ENCODE results near the gene ARPP19.

ARPP19 gene

DNA sequence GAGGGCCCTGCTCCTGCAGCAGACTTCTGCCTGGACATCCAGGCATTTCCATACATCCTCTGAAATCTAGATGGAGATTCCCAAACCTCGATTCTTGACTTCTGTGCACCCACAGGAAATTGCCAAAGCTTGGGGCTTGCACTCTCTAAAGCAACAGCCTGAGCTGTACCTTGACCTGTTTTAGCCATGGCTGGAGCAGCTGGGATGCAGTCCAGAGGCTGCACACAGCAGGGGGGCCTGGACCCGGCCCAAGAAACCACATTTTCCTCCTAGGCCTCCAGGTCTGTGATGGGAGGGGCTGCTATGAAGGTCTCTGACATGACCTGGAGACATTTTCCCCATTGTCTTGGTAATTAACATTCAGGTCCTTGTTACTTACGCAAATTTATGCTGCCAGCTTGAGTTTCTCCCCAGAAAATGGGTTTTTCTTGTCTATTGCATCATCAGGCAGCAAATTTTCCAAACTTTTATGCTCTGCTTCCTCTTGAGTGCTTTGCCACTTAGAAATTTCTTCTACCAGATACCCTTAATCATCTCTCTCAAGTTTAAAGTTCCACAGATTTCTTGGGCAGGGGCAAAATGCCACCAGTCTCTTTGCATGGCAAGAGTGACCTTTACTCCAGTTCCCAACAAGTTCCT is 28.3 kb downstream of the ARPP19 start:
- H3K36me3 ChIP-seq = no peaks in the 10 kb centered on the region
- H3K4me1 ChIP-seq = no peaks in the 10 kb centered on the region
- intact Hi-C loops (cut with DNase I; ENCODE audit: low total_unique reads) = no loop called here
- TF ChIP-seq, protein P1, sequence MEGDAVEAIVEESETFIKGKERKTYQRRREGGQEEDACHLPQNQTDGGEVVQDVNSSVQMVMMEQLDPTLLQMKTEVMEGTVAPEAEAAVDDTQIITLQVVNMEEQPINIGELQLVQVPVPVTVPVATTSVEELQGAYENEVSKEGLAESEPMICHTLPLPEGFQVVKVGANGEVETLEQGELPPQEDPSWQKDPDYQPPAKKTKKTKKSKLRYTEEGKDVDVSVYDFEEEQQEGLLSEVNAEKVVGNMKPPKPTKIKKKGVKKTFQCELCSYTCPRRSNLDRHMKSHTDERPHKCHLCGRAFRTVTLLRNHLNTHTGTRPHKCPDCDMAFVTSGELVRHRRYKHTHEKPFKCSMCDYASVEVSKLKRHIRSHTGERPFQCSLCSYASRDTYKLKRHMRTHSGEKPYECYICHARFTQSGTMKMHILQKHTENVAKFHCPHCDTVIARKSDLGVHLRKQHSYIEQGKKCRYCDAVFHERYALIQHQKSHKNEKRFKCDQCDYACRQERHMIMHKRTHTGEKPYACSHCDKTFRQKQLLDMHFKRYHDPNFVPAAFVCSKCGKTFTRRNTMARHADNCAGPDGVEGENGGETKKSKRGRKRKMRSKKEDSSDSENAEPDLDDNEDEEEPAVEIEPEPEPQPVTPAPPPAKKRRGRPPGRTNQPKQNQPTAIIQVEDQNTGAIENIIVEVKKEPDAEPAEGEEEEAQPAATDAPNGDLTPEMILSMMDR (IDR thresholded peaks at IDR 0.05) = no peak
- no peak for DNase-seq
- no peaks in the 10 kb centered on the region for H3K27me3 ChIP-seq
- H3K9me3 ChIP-seq = no peaks in the 10 kb centered on the region
- H3K4me3 ChIP-seq = no peak overlapping the region
- no peak overlapping the region for H3K27ac ChIP-seq

DNA sequence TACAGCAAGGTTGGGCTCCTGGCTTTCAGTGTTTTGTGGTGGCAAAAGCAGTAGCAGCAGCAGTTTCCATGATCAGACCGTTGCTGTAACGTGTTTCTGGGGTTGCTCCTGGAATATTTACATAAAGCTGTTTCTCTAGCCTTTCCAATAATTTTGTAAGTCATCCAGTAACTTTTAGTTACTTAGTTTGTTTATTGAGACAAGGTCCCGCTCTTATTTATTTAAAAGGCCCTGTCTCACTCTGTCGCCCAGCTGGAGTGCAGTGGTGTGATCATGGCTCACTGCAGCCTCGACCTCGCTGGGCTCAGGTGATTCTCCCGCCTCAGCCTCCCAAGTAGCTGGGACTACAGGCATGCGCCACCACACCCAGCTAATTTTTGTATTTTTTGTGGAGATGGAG is 31.4 kb downstream of the ARPP19 start:
- Histone ChIP-seq H3K4me1 (no peaks in the 10 kb centered on the region), H3K27me3 (peaks cover 0 to 5% of the 10 kb centered on the region in 2 donors), H3K4me3 (no peak overlapping the region), H3K9me3 (no peaks in the 10 kb centered on the region), H3K36me3 (no peaks in the 10 kb centered on the region), H3K27ac (no peak overlapping the region)
- intact Hi-C loops (cut with DNase I; ENCODE audit: low total_unique reads) = no loop called here
- TF ChIP-seq, protein P1 (IDR thresholded peaks at IDR 0.05) = no peak
- no peak for DNase-seq

DNA sequence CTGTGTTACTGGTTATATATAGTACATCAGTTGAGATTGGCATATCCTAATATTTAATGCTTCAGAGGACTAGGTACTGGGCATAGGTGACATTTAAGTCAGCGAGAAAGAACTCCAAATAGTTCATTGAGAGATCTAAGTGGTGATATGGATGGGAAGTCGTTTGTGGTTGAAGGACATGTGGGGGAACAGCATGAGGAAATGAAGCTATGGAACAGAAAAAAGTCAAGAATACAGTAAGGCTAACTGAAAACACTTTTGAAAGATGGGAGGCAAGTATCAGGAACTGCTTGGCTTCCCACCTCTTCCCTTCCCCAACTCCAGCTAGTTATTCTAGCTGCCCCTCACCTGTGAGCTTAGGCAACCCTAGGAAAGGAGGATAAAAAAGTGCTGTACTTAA is 36.4 kb downstream of the ARPP19 start:
- Histone ChIP-seq H3K27me3 (peaks cover 0 to 5% of the 10 kb centered on the region in 2 donors), H3K36me3 (no peaks in the 10 kb centered on the region), H3K4me1 (peaks cover 0 to 21% (median 12%) of the 10 kb centered on the region in 4 donors), H3K27ac (no peak overlapping the region), H3K4me3 (no peak overlapping the region), H3K9me3 (no peaks in the 10 kb centered on the region)
- DNase-seq = no peak
- intact Hi-C loops (cut with DNase I; ENCODE audit: low total_unique reads) = no loop called here
- TF ChIP-seq, protein P1 (IDR thresholded peaks at IDR 0.05) = no peak

DNA sequence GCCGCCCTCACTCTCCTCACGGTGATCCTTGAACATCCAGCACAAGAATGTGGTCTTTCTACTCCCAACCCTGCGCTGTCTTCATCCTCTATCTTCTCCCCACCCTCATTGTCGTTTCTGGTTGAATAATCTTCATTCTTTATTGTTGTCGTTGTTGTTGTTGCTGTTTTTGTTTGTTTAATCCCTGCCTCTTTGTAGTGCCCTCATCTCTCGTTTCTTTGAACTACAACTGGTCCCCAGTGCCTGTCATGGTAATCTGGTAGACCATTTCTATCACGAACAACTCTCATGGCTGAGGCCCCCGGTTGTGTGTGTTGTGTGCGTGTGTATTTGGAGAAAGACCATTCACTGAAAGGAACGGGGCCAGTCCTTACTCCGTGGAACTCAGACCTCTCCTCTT is 38.9 kb downstream of the ARPP19 start:
- Histone ChIP-seq H3K36me3 (no peaks in the 10 kb centered on the region), H3K27me3 (peaks cover 0 to under 1% of the 10 kb centered on the region in 2 donors), H3K9me3 (no peaks in the 10 kb centered on the region), H3K4me3 (peak overlapping the region; percentile 71 to 87), H3K4me1 (peaks cover 0 to 22% (median 13%) of the 10 kb centered on the region in 4 donors), H3K27ac (peak overlapping the region in 1 of 2 donors; percentile 83)
- TF ChIP-seq, protein P1 (IDR thresholded peaks at IDR 0.05) = no peak
- intact Hi-C loops (cut with DNase I; ENCODE audit: low total_unique reads) = loop anchor here (2.0 kb wide), 1 partner anchor 39 kb away; the partner anchor contains the start of gene ARPP19
- no peak for DNase-seq

DNA sequence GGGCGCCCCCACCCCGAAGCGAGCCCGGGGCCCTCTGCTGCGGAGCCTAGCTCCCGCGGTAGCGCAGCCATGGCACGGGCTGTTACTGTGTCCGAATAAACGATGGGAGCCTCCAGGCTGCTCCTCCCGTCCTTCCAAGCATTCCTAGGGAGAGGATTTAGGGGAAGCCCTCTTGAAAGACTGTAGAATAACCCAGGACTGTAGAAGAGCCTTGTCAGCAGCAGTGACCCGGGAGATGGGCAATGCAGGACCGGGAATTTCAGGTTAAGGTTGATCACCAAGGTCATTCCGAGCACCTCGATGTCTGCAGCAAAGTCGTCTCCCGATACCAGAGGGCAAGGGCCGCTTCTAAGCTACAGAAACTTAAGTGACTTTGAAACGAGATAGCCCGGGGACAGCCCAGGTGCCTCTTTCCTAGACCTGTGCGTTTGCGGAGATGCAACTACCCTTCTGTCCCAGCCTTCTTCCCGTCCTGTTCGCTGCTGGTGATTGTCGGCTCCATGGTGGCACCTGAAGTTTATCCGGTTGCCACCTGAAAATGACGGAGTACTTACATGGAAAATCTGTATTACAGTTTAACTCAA is 39.4 kb downstream of the ARPP19 start:
- no peak for DNase-seq
- TF ChIP-seq, protein P1 (IDR thresholded peaks at IDR 0.05) = no peak
- no peaks in the 10 kb centered on the region for H3K9me3 ChIP-seq
- peak overlapping the region; percentile 71 to 87 for H3K4me3 ChIP-seq
- intact Hi-C loops (cut with DNase I; ENCODE audit: low total_unique reads) = loop anchor here (2.0 kb wide), 1 partner anchor 39 kb away; the partner anchor contains the start of gene ARPP19
- no peaks in the 10 kb centered on the region for H3K36me3 ChIP-seq
- peaks cover 0 to 22% (median 13%) of the 10 kb centered on the region in 4 donors for H3K4me1 ChIP-seq
- H3K27me3 ChIP-seq = no peaks in the 10 kb centered on the region
- peak overlapping the region; percentile 83 to 85 for H3K27ac ChIP-seq
